Mammary epithelial cell (primary cell): Measurements from ENCODE around the gene AP1M1.

Experiments
- CTCF ChIP-seq, 2 donors: IDR thresholded peaks in 1 of 2; conservative IDR thresholded peaks in 1 of 2; 2 replicates each; pipeline ENCODE4 v1.5.1; 2011 to 2012; ENCODE audit warnings: inconsistent platforms in 2 of 2, low read length in 2 of 2, mild to moderate bottlenecking in 2 of 2, control low read depth in 1 of 2, low read depth in 1 of 2; ENCODE audit not compliant: insufficient read depth in 1 of 2; ENCODE audit errors: extremely low read depth in 1 of 2
- EZH2 ChIP-seq: IDR thresholded peaks from 2 replicates; pipeline ENCODE4 v1.6.1; 2012; ENCODE audit warnings: low read length, inconsistent platforms, borderline replicate concordance

- TF ChIP-seq CTCF (conservative IDR thresholded peaks at IDR 0.05 in 1 of 2, IDR thresholded peaks at IDR 0.05 in 1 of 2; ENCODE audit: extremely low read depth in 1 of 2, insufficient read depth in 1 of 2, low read depth in 1 of 2, low read length in 2 of 2) (no peak), EZH2 (no peak)
Observed at GRCh38 chr19:16210168-16210567, 12.5 kb downstream of the AP1M1 start.
